K562 (cell line): ENCODE data around the gene HDAC3. TPM values are rescaled to one million over a fixed set of nuclear protein-coding genes. Genes with fewer than 3 reads are reported as not detected.

Experiments
- BCOR ChIP-seq: fragments of 450-650 bp; IDR thresholded peaks from 2 replicates; pipeline ENCODE4 v1.6.1; 2016
- JUN ChIP-seq, 2 experiments: sonication (generic) in 1 of 2; formaldehyde crosslinking in 1 of 2; IDR thresholded peaks; 2 replicates each; pipeline versions ENCODE4 v1.6.1 to v1.8.0; 2012 to 2022; ENCODE audit warnings: borderline replicate concordance in 2 of 2, mild to moderate bottlenecking in 2 of 2, improper control_type of control experiment in 1 of 2, low read depth in 1 of 2, low read length in 1 of 2, missing genetic modification reagents in 1 of 2
- KDM2B ChIP-seq: fragments of 250-450 bp; sonication (Bioruptor Pico); IDR thresholded peaks from 2 replicates; pipeline ENCODE4 v1.8.0; 2021; ENCODE audit warnings: mild to moderate bottlenecking, moderate library complexity
- KLF6 ChIP-seq: fragments of 250-450 bp; sonication (Bioruptor Pico); IDR thresholded peaks from 2 replicates; pipeline ENCODE4 v1.4.0; 2020; ENCODE audit warnings: mild to moderate bottlenecking, moderate library complexity, borderline replicate concordance
- MLX ChIP-seq, 2 experiments: fragments of 450-650 bp in 1 of 2; sonication (generic) in 1 of 2; formaldehyde crosslinking; conservative IDR thresholded peaks; 2 replicates each; pipeline versions ENCODE4 v1.4.0 to v1.8.1; 2020 to 2022; ENCODE audit warnings: mild to moderate bottlenecking in 1 of 2, missing genetic modification reagents in 1 of 2
- POLR2A ChIP-seq: fragments of 450-650 bp; conservative IDR thresholded peaks from 2 replicates; pipeline ENCODE4 v1.6.1; 2016
- RBM39 ChIP-seq: fragments of 200-400 bp; formaldehyde crosslinking; optimal IDR thresholded peaks from 2 replicates; pipeline ENCODE3; 2018; ENCODE audit warnings: low read depth, low read length
- SUPT5H ChIP-seq: fragments of 450-650 bp; IDR thresholded peaks from 2 replicates; pipeline ENCODE4 v1.6.1; 2016
- TAF9B ChIP-seq: fragments of 450-650 bp; IDR thresholded peaks from 2 replicates; pipeline ENCODE4 v1.6.1; 2018; ENCODE audit warnings: mild to moderate bottlenecking; ENCODE audit not compliant: partially characterized antibody
- TOE1 ChIP-seq, 2 experiments: fragments of 450-650 bp in 1 of 2; sonication (generic) in 1 of 2; formaldehyde crosslinking in 1 of 2; IDR thresholded peaks; 2 replicates each; pipeline versions ENCODE4 v1.7.1 to v1.8.0; 2016 to 2022; ENCODE audit warnings: borderline replicate concordance in 2 of 2, mild to moderate bottlenecking in 2 of 2, antibody characterized with exemption in 1 of 2, inconsistent platforms in 1 of 2, low read depth in 1 of 2, missing genetic modification reagents in 1 of 2, moderate library complexity in 1 of 2
- ZNF347 ChIP-seq: fragments of 450-650 bp; formaldehyde crosslinking; IDR thresholded peaks from 2 replicates; pipeline ENCODE4 v1.4.0; 2020; ENCODE audit warnings: low read depth, mild to moderate bottlenecking, moderate library complexity
- ZNF76 ChIP-seq: fragments of 250-450 bp; sonication (Bioruptor Pico); IDR thresholded peaks from 2 replicates; pipeline ENCODE4 v1.4.0; 2020; ENCODE audit warnings: mild to moderate bottlenecking, moderate library complexity, borderline replicate concordance
- ZNF778 ChIP-seq: fragments of 450-650 bp; formaldehyde crosslinking; IDR thresholded peaks from 2 replicates; pipeline ENCODE4 v1.4.0; 2020; ENCODE audit warnings: mild to moderate bottlenecking, moderate library complexity
- polyA plus RNA-seq, 8 experiments: library from polyadenylated mRNA; depleted of rRNA in 4 of 8; stranded (reverse) in 5 of 8; unstranded in 3 of 8; fragments of >200 nt; fragmentation: Nextera tagmentation in 2 of 8; fragmentation: Illumina TruSeq in 1 of 8; extraction: Ambion mirVana in 2 of 8; extraction: Trizol in 1 of 8; gene quantifications; 2 replicates each; pipeline versions ENCODE4 v1.2.1 to v1.2.3, GENCODE V29; 2011 to 2014; ENCODE audit warnings: inconsistent platforms in 1 of 8, missing spikeins in 1 of 8
- total RNA-seq, 7 experiments: library from RNA; depleted of rRNA in 6 of 7; stranded (reverse); fragments of >200 nt in 6 of 7; fragmentation: Illumina TruSeq in 2 of 7; extraction: Trizol in 2 of 7; gene quantifications; 2 replicates each; pipeline versions ENCODE4 v1.2.1 to v1.2.3, GENCODE V29; 2011 to 2021; ENCODE audit warnings: low replicate concordance in 1 of 7
- TF ChIP-seq, protein P1 (sequence below): sonication (generic); formaldehyde crosslinking; IDR thresholded peaks from 2 replicates; pipeline ENCODE4 v1.8.0; 2023; ENCODE audit warnings: missing genetic modification reagents, mild to moderate bottlenecking, borderline replicate concordance
- TF ChIP-seq, protein P2 (sequence below): fragments of 250-450 bp; sonication (Bioruptor Pico); IDR thresholded peaks from 2 replicates; pipeline ENCODE4 v1.4.0; 2020; ENCODE audit warnings: mild to moderate bottlenecking, moderate library complexity
- TF ChIP-seq, protein P3 (sequence below): sonication (generic); formaldehyde crosslinking; IDR thresholded peaks from 2 replicates; pipeline ENCODE4 v1.9.0; 2022; ENCODE audit warnings: mild to moderate bottlenecking, missing genetic modification reagents
- TF ChIP-seq, protein P4 (sequence below): IDR thresholded peaks from 2 replicates; pipeline ENCODE4 v1.6.1; 2014; ENCODE audit warnings: antibody characterized with exemption

HDAC3 gene
- total and polyA plus RNA-seq, 9 of the 15 experiments (the other 6 are each of a cell fraction or from before 2014, with no cell fraction given) = 89.7 to 191 (median 119) TPM

DNA sequence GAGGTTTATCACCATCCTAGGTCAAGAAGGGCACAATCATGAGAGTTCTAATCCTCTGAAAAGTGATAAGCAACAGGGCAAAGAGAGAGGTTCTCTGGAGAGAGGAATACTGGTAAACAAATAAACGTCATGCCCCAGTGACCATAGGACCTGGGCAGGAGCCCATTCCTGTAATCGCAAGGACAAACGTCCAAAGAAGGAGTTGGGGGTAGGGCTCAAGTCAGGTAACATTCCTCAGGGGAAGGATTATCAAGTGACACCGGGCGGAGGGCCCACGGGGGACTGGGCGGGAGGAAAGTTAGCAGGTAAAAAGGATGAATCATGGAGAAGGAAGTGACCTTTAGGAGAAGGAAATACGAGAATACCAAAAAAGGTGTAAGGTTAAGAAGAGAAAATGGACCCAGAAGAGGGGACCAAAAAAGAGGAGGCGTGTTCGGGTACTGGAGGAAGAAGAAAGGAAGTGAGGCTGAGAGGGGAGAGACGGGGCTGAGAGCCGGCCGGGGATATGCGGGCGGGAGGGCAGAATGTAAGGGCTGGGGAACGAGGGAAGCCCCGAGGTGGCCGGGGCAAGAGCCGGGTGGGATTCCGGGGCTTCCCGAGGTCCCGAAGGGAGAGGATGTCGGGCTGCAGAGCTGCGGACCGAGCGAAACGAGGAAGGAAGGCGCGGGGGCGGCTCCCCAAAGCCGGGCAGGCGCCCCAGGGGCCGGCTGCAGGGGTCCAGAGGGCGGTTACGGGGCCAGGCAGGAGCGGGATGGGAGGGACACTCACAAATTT is 18.4 kb downstream of the HDAC3 start (continued):
- TF ChIP-seq, protein P1, sequence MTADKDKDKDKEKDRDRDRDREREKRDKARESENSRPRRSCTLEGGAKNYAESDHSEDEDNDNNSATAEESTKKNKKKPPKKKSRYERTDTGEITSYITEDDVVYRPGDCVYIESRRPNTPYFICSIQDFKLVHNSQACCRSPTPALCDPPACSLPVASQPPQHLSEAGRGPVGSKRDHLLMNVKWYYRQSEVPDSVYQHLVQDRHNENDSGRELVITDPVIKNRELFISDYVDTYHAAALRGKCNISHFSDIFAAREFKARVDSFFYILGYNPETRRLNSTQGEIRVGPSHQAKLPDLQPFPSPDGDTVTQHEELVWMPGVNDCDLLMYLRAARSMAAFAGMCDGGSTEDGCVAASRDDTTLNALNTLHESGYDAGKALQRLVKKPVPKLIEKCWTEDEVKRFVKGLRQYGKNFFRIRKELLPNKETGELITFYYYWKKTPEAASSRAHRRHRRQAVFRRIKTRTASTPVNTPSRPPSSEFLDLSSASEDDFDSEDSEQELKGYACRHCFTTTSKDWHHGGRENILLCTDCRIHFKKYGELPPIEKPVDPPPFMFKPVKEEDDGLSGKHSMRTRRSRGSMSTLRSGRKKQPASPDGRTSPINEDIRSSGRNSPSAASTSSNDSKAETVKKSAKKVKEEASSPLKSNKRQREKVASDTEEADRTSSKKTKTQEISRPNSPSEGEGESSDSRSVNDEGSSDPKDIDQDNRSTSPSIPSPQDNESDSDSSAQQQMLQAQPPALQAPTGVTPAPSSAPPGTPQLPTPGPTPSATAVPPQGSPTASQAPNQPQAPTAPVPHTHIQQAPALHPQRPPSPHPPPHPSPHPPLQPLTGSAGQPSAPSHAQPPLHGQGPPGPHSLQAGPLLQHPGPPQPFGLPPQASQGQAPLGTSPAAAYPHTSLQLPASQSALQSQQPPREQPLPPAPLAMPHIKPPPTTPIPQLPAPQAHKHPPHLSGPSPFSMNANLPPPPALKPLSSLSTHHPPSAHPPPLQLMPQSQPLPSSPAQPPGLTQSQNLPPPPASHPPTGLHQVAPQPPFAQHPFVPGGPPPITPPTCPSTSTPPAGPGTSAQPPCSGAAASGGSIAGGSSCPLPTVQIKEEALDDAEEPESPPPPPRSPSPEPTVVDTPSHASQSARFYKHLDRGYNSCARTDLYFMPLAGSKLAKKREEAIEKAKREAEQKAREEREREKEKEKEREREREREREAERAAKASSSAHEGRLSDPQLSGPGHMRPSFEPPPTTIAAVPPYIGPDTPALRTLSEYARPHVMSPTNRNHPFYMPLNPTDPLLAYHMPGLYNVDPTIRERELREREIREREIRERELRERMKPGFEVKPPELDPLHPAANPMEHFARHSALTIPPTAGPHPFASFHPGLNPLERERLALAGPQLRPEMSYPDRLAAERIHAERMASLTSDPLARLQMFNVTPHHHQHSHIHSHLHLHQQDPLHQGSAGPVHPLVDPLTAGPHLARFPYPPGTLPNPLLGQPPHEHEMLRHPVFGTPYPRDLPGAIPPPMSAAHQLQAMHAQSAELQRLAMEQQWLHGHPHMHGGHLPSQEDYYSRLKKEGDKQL (CRISPR knock-in tag) = no peak
- TF ChIP-seq KDM2B (no peak), RBM39 (no peak), ZNF778 (CRISPR knock-in tag) (no peak), ZNF76 (CRISPR knock-in tag) (no peak), POLR2A (peak; percentile 57), JUN (IDR thresholded peaks at IDR 0.05; ENCODE audit: borderline replicate concordance, low read depth, low read length) (peak; percentile 49; the same call in 1 of the 2 replicates), JUN (CRISPR knock-in tag; IDR thresholded peaks at IDR 0.05; ENCODE audit: borderline replicate concordance) (no peak), SUPT5H (peak; percentile 57), ZNF347 (no peak), KLF6 (no peak), MLX (CRISPR knock-in tag; conservative IDR thresholded peaks at IDR 0.05) (no peak), BCOR (peak; percentile 37; the same call in 1 of the 2 replicates), TAF9B (no peak), TOE1 (IDR thresholded peaks at IDR 0.05; ENCODE audit: borderline replicate concordance) (peak; percentile 65; the same call in 1 of the 2 replicates), TOE1 (CRISPR knock-in tag; IDR thresholded peaks at IDR 0.05; ENCODE audit: borderline replicate concordance, low read depth) (no peak)
- TF ChIP-seq, protein P2, sequence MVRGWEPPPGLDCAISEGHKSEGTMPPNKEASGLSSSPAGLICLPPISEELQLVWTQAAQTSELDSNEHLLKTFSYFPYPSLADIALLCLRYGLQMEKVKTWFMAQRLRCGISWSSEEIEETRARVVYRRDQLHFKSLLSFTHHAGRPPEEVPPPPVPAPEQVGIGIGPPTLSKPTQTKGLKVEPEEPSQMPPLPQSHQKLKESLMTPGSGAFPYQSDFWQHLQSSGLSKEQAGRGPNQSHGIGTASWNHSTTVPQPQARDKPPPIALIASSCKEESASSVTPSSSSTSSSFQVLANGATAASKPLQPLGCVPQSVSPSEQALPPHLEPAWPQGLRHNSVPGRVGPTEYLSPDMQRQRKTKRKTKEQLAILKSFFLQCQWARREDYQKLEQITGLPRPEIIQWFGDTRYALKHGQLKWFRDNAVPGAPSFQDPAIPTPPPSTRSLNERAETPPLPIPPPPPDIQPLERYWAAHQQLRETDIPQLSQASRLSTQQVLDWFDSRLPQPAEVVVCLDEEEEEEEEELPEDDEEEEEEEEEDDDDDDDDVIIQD (CRISPR knock-in tag) = no peak
- TF ChIP-seq, protein P3, sequence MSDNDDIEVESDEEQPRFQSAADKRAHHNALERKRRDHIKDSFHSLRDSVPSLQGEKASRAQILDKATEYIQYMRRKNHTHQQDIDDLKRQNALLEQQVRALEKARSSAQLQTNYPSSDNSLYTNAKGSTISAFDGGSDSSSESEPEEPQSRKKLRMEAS (CRISPR knock-in tag) = no peak
- TF ChIP-seq, protein P4, sequence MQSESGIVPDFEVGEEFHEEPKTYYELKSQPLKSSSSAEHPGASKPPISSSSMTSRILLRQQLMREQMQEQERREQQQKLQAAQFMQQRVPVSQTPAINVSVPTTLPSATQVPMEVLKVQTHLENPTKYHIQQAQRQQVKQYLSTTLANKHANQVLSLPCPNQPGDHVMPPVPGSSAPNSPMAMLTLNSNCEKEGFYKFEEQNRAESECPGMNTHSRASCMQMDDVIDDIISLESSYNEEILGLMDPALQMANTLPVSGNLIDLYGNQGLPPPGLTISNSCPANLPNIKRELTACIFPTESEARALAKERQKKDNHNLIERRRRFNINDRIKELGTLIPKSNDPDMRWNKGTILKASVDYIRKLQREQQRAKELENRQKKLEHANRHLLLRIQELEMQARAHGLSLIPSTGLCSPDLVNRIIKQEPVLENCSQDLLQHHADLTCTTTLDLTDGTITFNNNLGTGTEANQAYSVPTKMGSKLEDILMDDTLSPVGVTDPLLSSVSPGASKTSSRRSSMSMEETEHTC = 0 out of 2 replicates have a peak, but pooled peaks have one; percentile 14
